Ishikawa (cell line): ENCODE results near the gene PTGIR.

ENCODE experiments used
- CEBPB ChIP-seq: IDR thresholded peaks from 2 replicates; pipeline ENCODE4 v1.6.1; 2012
- CREB1 ChIP-seq: IDR thresholded peaks from 2 replicates; pipeline ENCODE4 v1.6.1; 2012; ENCODE audit warnings: low read depth
- EGR1 ChIP-seq: IDR thresholded peaks from 2 replicates; pipeline ENCODE4 v1.6.1; 2012
- EP300 ChIP-seq: IDR thresholded peaks from 2 replicates; pipeline ENCODE4 v1.6.1; 2012; ENCODE audit warnings: borderline replicate concordance
- FOXM1 ChIP-seq: IDR thresholded peaks from 2 replicates; pipeline ENCODE4 v1.6.1; 2012; ENCODE audit warnings: low read depth, borderline replicate concordance
- MAX ChIP-seq: IDR thresholded peaks from 2 replicates; pipeline ENCODE4 v1.6.1; 2012
- NFIC ChIP-seq: IDR thresholded peaks from 2 replicates; pipeline ENCODE4 v1.6.1; 2012
- REST ChIP-seq: IDR thresholded peaks from 2 replicates; pipeline ENCODE4 v1.6.1; 2012; ENCODE audit warnings: low read depth, mild to moderate bottlenecking
- TAF1 ChIP-seq: IDR thresholded peaks from 2 replicates; pipeline ENCODE4 v1.6.1; 2012; ENCODE audit warnings: low read depth, mild to moderate bottlenecking
- TCF12 ChIP-seq: IDR thresholded peaks from 2 replicates; pipeline ENCODE4 v1.6.1; 2012; ENCODE audit warnings: low read depth
- TEAD4 ChIP-seq: IDR thresholded peaks from 2 replicates; pipeline ENCODE4 v1.6.1; 2012
- USF1 ChIP-seq: IDR thresholded peaks from 2 replicates; pipeline ENCODE4 v1.6.1; 2012

GRCh38 chr19:46668662-46669061 is 43.8 kb upstream of the PTGIR start:
- TF ChIP-seq REST, result no peak
- no peak for TF ChIP-seq CREB1
- TF ChIP-seq CEBPB, result no peak
- no peak for TF ChIP-seq MAX
- no peak for TF ChIP-seq NFIC
- no peak for TF ChIP-seq USF1
- no peak for TF ChIP-seq TAF1
- TF ChIP-seq EGR1, result no peak
- no peak for TF ChIP-seq TEAD4
- no peak for TF ChIP-seq FOXM1
- TF ChIP-seq TCF12, result no peak
- no peak for TF ChIP-seq EP300
